Middle frontal gyrus (tissue), 1 donor: ENCODE results near the gene PSME3.

ENCODE experiments used
- DNase-seq: peaks from one replicate; pipeline ENCODE4 v3.0.0-alpha.2; 2015; ENCODE audit warnings: low spot score; ENCODE audit errors: extremely low spot score

The PSME3 gene

GRCh38 chr17:42814633-42815399, 18.4 kb upstream of the PSME3 start:
- DNase-seq: no peak

DNA sequence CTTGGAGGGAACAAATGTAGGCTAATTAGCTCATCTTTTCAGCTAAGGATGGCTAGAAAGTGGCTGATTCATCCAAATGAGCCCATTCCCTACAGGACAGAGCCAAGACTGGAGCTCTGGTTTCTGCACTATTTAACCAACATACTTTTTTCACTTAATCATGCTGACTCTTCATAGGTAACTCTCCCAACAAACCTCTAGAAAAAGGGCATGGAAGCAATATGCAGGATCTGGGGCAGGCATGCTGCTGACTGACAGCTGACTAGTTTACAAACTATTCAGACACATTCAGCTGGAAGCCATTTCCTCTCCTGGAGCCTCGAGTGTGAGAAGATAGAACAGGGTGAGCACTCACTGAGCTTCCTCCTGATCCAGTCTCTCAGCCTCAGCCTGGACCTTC, 15.3 kb upstream of the PSME3 start:
- no peak for DNase-seq

- no peak for DNase-seq
These were observed 14.8 kb upstream of the PSME3 start for GRCh38 chr17:42818379-42818778.

- no peak for DNase-seq
These were observed 13.2 kb upstream of the PSME3 start for GRCh38 chr17:42819939-42820535.

DNA sequence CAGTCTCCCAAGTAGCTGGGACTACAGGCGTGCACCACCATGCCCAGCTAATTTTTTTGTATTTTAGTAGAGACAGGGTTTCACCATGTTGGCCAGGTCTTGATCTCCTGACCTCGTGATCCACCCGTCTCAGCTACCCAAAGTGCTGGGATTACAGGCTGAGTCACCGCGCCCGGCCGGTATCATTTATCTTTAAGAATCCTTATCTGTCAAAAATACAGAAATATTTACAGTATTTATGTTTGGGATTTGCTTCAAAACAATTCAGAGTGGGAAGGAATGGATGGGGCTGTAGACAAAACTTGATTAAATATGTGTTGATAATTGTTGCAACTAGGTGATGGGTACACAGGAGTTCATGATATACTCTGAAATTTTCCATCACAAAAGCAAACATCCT, 12.0 kb upstream of the PSME3 start:
- no peak for DNase-seq

DNA sequence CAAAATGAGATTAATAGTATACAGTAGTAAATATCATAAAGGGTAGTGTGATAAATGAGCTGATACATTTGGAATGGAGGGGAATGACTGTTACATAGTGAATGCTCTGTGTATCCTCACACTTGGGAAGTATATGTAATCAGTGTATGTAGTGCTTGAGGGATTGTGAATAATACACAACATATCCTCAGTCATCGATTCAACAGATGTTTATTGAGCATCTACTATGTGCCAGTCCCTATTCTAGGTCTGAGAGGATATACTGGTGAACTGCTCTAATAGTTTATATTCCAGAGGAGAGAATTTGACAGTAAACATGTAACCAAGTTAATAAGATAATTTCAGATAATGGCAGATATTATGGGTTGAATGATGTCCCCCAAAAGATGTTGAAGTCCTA, 5.7 kb upstream of the PSME3 start:
- DNase-seq: no peak

- no peak for DNase-seq
These were observed 2.2 kb upstream of the PSME3 start for GRCh38 chr17:42830971-42831370.

GRCh38 chr17:42832213-42832933, 824 bp upstream of the PSME3 start:
- no peak for DNase-seq

- DNase-seq: no peak
These were observed 698 bp downstream of the PSME3 start for GRCh38 chr17:42833767-42834422.

GRCh38 chr17:42835732-42836131, 2.5 kb downstream of the PSME3 start:
- no peak for DNase-seq

DNA sequence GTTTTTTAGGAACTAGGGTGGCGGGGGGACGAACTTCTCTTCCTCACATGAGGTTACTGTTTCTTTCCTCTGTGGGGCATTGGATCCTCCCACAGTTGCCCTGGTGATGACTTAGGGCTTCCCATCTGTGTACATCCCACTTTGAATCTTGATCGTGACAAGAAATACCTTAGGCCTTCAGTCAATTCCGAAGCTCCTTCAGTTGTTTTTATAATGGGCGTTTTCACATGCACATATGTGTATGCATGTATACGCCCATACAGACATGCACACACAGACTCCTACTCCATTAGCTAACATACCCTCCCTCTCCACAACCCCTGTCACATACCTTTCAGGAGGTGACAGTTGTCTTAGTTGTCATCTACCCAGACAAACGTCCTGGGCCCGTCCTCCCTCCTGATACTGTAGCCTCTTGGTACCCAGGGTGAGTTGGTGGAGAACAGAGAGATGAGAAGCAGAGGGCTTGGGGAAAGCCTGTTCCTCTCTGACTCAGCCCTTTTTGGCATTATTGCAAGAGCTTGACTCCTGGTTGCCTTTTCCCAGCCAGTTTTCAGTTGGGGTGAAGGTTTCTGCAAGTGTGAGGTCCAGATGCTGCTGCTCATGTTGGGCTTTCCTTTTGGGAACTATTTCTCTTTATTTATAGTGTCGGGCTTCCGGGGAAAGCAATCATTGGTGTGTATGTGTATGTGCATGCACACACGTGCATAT, 8.9 kb downstream of the PSME3 start:
- DNase-seq: no peak

GRCh38 chr17:42843358-42843934, 10.2 kb downstream of the PSME3 start:
- DNase-seq: peak; percentile 44

- DNase-seq: no peak
These were observed 11.1 kb downstream of the PSME3 start, which contains the start of gene AOC2 for GRCh38 chr17:42844271-42844670. Gene AOC2 (plus strand): TSS chr17:42844580. CDS start chr17:42844627, 47 bp downstream.

GRCh38 chr17:42844761-42845555, 11.8 kb downstream of the PSME3 start:
- DNase-seq: no peak

GRCh38 chr17:42845556-42845917, 12.3 kb downstream of the PSME3 start:
- DNase-seq: no peak

GRCh38 chr17:42845918-42846593, 12.9 kb downstream of the PSME3 start:
- no peak for DNase-seq

- no peak for DNase-seq
These were observed 13.5 kb downstream of the PSME3 start for GRCh38 chr17:42846594-42847280.

DNA sequence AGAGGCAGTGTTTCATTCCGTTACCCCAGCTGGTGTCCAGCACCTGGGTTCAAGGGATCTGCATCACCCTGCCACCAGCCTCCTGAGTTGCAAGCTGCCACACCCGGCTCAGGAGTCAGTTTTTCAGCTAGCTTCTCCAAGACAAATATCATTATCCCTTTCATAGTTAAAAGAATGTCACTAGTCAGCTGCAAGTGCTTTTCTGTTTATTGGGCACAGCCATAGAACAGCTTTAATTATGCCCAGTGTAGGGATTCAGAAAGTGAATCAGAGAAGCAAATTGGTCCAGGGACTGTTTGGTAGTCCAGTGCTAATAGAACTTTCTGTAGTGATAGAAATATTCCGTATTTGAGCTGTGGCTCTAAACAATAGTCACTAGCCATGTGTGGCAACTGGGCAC, 14.9 kb downstream of the PSME3 start:
- DNase-seq: no peak

DNA sequence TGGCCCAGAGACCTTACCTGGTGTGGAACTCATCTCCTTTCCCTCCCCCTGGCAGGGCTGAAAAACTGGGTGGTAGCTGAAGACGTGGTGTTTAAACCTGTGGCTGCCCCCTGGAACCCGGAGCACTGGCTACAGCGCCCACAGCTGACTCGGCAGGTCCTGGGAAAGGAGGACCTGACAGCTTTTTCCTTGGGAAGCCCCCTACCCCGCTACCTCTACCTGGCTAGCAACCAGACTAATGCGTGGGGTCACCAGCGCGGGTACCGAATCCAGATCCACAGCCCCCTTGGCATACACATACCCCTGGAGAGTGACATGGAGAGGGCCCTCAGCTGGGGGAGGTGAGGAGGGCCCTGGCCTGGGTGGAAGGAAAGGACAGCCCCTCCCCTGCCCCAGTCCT, 15.8 kb downstream of the PSME3 start:
- no peak for DNase-seq
